GM18511 (cell line): ENCODE measurements around the gene MVB12B.
"Not testable (repeated sequence)": the region's sequence is repeated elsewhere in the genome, so short reads cannot be mapped to it uniquely, and the experiment has no call there.

Experiments used
- ATAC-seq: cut with Tn5 transposase; IDR thresholded peaks from one replicate; pipeline ENCODE4 v1.9.1; 2021; ENCODE audit warnings: mild to moderate bottlenecking, moderate library complexity; ENCODE audit not compliant: unreplicated experiment

Gene MVB12B

GRCh38 chr9:126464694-126465441, 138.2 kb downstream of the MVB12B start:
- no peak for ATAC-seq

GRCh38 chr9:126465977-126466376, 139.3 kb downstream of the MVB12B start:
- ATAC-seq: no peak

GRCh38 chr9:126468141-126468825, 141.7 kb downstream of the MVB12B start:
- no peak for ATAC-seq

- ATAC-seq: peak; percentile 54
Measured at GRCh38 chr9:126470241-126470993, 143.8 kb downstream of the MVB12B start.

- ATAC-seq: peak; percentile 73
Measured at GRCh38 chr9:126471084-126471624, 144.5 kb downstream of the MVB12B start.

GRCh38 chr9:126472198-126472947, 145.7 kb downstream of the MVB12B start:
- no peak for ATAC-seq

- ATAC-seq: no peak
Measured at GRCh38 chr9:126472948-126473298, 146.3 kb downstream of the MVB12B start.

- no peak for ATAC-seq
Measured at GRCh38 chr9:126474206-126474765, 147.7 kb downstream of the MVB12B start.

GRCh38 chr9:126474786-126475485, 148.3 kb downstream of the MVB12B start:
- no peak for ATAC-seq

- ATAC-seq: no peak
Measured at GRCh38 chr9:126475933-126476555, 149.4 kb downstream of the MVB12B start.

- not testable (repeated sequence) for ATAC-seq
Measured at GRCh38 chr9:126477432-126477831, 150.8 kb downstream of the MVB12B start.

- ATAC-seq: no peak
Measured at GRCh38 chr9:126478216-126478981, 151.8 kb downstream of the MVB12B start.

- ATAC-seq: no peak
Measured at GRCh38 chr9:126479515-126479914, 152.9 kb downstream of the MVB12B start.

GRCh38 chr9:126480813-126481212, 154.2 kb downstream of the MVB12B start:
- ATAC-seq: no peak

GRCh38 chr9:126481862-126482261, 155.2 kb downstream of the MVB12B start:
- no peak for ATAC-seq

- ATAC-seq: no peak
Measured at GRCh38 chr9:126482361-126483044, 155.9 kb downstream of the MVB12B start.

- no peak for ATAC-seq
Measured at GRCh38 chr9:126483468-126484073, 156.9 kb downstream of the MVB12B start.

- no peak for ATAC-seq
Measured at GRCh38 chr9:126485662-126486061, 159.0 kb downstream of the MVB12B start.
